Sigmoid colon (tissue), 4 donors: ENCODE data around the gene CTNS.

Experiments
- CTCF ChIP-seq, 4 experiments: fragments of 450-650 bp in 3 of 4; fragments of 200-600 bp in 1 of 4; IDR thresholded peaks; one replicate each; pipeline ENCODE4 v1.5.1; 2016 to 2019; ENCODE audit warnings: antibody characterized with exemption in 4 of 4, mild to moderate bottlenecking in 3 of 4, moderate library complexity in 2 of 4
- EP300 ChIP-seq, 4 donors: sonication (generic); formaldehyde crosslinking; IDR thresholded peaks; one replicate each; pipeline ENCODE4 v1.6.1; 2017; ENCODE audit warnings: antibody characterized with exemption in 4 of 4
- POLR2A ChIP-seq, 2 donors: fragments of 450-650 bp; IDR thresholded peaks; one replicate each; pipeline ENCODE4 v1.6.1; 2016; ENCODE audit warnings: antibody characterized with exemption in 2 of 2, mild to moderate bottlenecking in 2 of 2, moderate library complexity in 2 of 2
- POLR2AphosphoS5 ChIP-seq, 4 donors: sonication (generic); formaldehyde crosslinking; IDR thresholded peaks; one replicate each; pipeline ENCODE4 v1.6.1; 2017; ENCODE audit warnings: antibody characterized with exemption in 4 of 4

GRCh38 chr17:3609689-3610088 is 26.9 kb upstream of the CTNS start:
- no peak for TF ChIP-seq CTCF (IDR thresholded peaks at IDR 0.05)
- TF ChIP-seq EP300 (IDR thresholded peaks at IDR 0.05), result no peak
- TF ChIP-seq POLR2AphosphoS5 (IDR thresholded peaks at IDR 0.05), result no peak
- TF ChIP-seq POLR2A (IDR thresholded peaks at IDR 0.05), result no peak
